HG02885 (cell line): ENCODE data around the gene MRPL54.
A peak's percentile ranks its signal among the peaks of the same experiment; 100 is the strongest.
"Not testable (repeated sequence)": the region's sequence is repeated elsewhere in the genome, so short reads cannot be mapped to it uniquely, and the experiment has no call there.

ENCODE experiments used
- ATAC-seq: cut with Tn5 transposase; IDR thresholded peaks from one replicate; pipeline ENCODE4 v1.9.1; 2021; ENCODE audit warnings: mild to moderate bottlenecking; ENCODE audit not compliant: unreplicated experiment, poor library complexity

MRPL54 gene

DNA sequence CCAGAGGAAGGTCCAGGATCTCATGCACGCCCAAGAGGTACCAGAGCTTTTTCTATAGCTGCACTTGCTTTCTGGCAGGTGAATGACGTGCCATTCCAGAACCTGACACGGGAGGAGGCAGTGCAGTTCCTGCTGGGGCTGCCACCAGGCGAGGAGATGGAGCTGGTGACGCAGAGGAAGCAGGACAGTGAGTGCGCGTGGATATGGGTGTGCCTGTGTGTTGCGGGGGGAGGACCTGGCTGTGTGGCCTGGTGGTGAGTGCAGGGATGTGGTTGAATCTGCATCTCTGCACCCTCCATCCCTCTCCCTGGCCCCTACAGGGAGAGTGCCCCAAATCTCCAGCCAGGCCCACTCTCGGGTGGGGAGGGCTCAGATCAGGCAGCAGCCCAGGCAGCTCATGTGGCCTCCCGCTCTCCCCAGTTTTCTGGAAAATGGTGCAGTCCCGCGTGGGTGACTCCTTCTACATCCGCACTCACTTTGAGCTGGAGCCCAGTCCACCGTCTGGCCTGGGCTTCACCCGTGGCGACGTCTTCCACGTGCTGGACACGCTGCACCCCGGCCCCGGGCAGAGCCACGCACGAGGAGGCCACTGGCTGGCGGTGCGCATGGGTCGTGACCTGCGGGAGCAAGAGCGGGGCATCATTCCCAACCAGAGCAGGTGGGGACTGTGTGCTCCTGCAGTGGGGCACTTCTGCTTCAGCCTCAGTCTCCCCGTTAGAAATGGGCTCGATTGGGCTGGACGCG is 23.8 kb upstream of the MRPL54 start:
- ATAC-seq = no peak

DNA sequence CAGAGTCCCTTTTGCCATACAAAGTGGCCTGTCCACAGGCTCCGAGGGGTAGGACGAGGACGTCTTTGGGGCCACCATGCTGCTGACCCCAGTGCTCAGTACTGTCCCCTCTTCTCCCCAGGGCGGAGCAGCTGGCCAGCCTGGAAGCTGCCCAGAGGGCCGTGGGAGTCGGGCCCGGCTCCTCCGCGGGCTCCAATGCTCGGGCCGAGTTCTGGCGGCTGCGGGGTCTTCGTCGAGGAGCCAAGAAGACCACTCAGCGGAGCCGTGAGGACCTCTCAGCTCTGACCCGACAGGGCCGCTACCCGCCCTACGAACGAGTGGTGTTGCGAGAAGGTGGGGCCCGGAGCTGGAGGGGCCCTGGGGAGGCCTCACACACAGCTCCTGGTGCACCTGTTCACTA is 22.1 kb upstream of the MRPL54 start:
- ATAC-seq = no peak

DNA sequence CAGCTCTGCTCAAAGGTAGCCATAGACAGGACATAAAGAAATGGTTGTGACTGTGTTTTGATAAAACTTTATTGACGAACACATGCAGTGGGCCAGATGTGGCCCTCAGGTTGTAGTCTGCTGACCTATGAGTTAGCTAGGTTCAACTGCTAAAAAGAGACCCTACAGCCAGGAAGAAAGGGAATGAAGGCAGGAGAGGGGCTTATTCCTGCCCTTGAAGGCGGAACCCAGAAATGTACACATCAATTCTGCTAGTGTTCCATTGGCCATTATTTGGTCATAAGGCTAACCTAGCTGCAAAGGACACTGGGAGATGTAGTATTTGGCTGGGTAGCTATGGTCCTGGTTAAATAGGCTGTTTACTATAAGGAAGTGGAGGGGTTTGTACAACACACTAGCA is 19.0 kb upstream of the MRPL54 start:
- no peak for ATAC-seq

DNA sequence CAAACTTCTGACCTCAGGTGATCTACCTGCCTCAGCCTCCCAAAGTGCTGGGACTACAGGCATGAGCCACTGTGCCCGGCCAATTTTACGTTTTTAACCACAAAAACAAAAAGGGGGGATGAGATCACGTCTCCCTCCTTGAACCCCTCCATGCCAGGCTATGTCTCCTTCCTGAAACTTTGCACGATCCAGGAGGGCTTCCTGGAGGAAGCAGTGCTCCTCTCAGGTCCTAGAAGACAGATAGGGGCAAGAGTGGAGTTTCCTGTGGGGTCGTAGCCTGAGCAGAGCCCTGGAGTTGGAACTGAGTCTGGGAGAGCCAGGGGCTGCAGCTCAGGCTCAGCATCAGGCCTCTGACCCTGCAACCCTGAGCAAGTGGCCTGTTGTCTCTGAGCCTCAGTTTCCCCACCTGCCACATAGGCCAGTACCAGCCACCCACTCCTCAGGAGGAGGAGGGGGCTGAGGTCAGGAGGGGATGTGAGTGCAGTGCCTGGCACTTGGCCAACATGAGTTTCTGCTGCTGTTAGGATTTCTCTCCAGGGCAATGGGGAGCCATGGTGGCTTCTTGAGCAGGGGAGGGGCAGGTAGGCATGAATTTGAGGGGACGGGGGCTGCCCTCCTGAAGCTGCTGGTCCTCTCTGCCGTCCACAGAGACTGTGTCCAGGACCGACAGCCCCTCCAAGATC is 17.0 kb upstream of the MRPL54 start:
- no peak for ATAC-seq

DNA sequence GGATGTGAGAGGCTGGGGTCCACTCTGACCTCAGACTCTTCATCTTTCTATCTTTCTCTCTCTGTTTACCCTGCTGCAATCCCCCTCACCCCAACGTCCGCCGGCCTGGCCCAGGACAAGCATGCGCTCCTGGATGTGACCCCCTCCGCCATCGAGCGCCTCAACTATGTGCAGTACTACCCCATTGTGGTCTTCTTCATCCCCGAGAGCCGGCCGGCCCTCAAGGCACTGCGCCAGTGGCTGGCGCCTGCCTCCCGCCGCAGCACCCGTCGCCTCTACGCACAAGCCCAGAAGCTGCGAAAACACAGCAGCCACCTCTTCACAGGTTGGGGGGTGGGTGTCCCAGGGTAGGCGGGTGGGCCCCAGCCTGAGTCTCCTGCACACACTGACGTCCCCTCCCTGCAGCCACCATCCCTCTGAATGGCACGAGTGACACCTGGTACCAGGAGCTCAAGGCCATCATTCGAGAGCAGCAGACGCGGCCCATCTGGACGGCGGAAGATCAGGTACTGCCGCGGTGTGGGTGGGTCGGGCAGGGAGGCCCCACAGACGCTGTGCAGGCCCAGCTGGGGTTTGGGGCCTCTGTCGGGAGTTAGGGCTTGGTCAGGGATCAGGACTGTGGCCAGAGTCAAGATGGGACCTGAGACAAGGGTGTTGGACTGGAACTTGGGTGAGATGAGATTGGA is 16.0 kb upstream of the MRPL54 start:
- ATAC-seq = no peak

DNA sequence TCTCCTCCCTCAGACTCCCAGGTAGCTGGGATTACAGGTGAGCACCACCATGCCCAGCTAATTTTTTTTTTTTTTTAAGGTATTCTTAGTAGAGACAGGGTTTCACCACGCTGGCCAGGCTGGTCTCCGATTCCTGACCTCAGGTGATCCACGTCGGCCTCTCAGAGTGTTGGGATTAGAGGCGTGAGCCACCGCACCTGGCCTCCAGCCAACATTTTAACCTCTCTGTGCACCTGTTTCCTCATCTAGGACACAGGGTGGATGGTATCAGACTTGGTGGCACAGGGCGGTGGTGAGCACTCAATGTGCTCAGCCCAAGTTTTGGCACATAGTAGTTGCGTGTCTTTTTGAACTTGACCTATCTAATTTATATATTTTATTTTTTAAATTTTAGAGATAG is 13.5 kb upstream of the MRPL54 start:
- no peak for ATAC-seq

DNA sequence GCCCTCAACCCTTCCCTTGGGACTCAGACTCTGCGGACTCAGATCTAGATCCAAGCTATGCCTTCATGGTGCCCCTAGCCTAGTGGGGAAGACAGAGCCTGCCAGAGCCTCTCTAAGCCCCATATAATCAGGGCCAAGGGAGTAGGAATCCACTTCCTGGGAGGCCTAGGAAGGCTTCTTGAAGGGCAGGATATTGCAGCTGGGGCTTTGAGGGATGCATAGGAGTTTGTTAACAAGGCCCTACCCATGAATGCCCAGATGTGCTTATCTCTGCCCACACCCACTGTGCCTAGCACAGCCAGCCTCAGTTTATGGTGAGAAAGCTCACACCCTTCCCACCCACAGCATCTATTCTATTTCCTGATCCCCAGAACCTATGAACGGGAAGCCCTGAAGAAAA is 12.3 kb upstream of the MRPL54 start:
- no peak for ATAC-seq

DNA sequence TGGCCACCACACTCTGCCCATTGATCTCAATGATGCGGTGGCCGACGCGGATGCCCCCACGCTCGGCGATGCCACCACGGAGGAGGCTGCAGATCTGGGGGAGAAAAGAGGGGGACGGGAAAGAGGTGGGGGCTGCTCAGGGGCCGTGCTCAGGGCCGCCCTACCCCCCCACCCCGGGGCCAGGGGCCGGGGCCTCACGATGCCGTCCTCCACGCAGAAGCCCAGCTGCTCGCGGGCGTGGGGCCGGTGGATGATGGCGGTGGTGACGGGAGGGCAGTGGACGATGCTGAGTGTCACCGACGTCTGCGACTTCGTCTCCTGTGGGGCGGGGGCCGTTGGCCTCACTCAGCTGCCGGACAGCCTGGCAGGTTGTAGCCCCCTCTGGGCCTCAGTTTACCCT is 11.2 kb upstream of the MRPL54 start:
- ATAC-seq = no peak

DNA sequence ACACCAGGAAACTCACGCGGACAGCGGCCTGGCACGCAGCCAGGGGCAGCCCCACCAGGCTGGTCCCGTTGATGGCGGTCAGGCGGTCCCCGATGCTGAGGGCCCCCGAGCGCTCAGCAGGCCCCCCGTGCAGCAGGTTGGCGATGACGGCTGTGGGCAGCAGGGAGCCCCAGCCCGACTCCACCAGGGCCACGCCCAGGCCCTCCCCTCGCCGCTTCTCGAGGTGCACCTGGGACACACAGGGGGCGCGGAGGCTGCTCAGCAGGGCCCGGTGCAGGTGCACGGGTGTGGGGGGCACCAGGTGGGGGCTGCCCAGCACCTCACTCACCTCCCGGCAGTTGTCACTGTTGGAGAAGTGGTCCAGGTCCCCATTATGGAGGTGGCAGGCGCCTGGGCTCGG is 10.0 kb upstream of the MRPL54 start:
- ATAC-seq = no peak

DNA sequence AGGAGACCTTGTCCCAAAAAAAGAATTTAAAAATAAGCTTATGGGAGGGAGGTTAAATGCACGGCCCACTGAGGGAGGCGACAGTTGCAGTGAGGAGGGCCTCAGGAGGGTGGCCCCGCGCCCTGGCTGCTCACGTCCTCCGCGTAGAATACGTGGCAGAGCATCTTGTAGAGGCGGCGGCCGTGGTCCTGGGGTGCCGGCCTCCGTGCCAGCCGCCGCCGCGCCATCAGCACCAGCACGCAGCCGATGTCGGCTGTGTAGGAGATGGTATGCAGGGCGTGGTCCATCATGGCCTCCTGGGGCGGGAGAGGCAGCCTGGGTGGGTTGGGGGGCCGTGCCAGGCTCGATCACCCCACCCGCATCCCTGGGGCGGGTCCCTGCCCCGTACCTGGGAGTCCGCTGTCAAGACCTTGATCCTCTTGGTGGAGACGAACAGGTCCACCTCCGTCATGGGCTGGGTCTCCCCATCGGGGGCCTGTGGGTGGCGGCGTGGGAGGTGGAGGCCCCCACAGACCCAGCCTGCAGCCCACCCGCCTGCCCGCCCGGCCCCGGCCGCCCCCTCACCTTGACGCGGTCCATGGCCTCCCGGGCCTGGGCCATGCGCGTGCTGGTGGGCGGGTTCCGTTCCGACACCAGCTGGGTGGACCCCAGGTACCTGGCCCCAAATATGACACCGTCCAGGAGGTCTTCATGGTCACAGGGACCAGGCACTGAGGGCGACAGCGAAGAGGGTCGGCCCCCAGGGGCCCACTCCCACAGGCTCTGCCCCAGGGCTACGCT is 8.7 kb upstream of the MRPL54 start:
- ATAC-seq = no peak

DNA sequence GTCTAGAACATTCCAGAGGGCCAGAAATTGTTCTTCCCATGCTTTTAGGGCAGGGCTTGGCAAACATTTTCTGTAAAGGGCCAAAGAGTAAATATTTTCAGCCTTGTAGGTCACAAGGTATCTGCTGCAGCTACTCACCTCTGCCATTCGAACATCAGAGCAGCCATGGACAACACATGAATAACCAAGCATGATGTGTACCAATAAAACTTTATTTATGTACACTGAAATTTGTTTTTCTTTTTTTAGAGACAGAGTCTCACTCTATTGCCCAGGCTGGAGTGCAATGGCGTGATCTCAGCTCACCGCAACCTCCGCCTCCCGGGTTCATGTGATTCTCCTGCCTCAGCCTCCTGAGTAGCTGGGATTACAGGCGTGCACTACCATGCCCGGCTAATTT is 4.8 kb upstream of the MRPL54 start:
- not testable (repeated sequence) for ATAC-seq

DNA sequence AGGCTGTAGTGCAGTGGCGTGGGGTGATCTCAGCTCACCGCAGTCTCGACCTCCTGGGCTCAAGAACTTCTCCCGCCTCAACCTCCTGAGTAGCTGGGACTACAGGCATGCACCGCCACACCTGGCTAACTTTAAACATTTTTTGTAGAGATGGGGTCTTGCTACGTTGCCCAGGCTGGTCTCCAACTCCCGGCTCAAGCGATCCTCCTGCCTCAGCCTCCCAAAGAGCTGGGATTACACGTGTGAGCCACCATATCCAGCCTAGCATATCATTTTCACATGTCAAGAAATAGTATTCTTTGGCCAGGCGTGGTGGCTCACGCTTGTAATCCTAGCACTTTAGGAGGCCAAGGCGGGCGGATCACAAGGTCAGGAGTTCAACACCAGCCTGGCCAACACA is 4.2 kb upstream of the MRPL54 start:
- ATAC-seq = not testable (repeated sequence)

DNA sequence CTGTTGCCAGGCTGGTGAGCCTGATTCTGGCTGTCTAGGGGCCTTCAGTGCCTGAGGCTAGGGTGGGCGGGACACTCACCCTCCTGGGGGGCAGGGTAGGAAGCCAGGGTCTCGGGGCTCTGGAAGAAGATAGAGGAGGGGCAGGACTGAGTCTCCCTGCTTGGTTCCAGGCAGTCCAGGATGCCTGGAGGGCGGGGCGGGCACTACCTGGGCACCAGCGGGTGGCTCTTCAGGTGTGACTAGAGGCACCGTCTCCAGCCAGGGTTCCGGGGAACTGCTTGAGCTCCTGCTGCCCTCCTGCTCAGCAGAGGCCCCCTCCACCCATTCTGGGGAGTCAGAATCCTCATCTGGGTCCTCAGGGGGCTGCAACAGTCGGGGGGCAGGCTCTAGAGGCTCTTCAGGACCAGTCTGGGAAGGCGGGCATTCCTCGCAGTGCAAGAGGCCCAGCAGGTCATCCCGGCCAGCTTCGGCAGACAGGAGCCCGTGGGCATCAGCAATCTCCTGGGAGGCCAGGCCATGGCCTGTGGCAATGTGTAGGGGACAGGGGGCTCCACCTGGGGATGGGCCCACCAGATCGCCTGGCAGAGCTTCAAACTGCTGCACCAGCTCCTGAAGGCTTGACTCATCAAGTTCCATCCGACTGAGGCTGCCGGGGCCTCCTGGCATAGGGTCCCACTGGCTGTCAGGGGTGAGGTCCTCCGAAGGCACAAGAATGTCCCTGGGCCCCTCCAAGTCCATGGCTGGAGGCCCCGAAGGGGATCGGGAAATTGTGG is 2.8 kb upstream of the MRPL54 start:
- ATAC-seq = no peak

DNA sequence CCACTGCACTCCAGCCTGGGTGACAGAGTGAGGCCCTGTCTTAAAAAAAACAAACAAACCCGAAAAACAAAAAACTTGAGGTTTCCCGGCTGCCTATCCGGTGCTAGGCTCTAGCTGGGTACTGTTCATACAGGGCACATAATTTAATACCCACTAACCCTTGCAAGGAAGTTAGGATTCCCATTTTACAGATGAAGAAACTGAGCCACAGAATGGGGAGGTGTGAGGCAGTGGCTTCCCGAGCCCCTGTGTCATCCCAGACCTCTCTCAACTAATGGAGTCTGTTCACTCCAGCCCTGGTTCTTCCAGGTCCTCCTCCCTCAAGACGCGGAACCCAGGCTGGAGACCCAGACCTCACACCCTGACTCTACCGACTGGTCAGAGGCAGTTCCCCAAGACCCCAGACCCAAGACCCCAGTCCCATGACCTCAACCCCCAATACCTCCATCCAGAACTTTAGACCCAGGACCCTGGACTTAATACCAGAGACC is 1.6 kb upstream of the MRPL54 start:
- no peak for ATAC-seq

DNA sequence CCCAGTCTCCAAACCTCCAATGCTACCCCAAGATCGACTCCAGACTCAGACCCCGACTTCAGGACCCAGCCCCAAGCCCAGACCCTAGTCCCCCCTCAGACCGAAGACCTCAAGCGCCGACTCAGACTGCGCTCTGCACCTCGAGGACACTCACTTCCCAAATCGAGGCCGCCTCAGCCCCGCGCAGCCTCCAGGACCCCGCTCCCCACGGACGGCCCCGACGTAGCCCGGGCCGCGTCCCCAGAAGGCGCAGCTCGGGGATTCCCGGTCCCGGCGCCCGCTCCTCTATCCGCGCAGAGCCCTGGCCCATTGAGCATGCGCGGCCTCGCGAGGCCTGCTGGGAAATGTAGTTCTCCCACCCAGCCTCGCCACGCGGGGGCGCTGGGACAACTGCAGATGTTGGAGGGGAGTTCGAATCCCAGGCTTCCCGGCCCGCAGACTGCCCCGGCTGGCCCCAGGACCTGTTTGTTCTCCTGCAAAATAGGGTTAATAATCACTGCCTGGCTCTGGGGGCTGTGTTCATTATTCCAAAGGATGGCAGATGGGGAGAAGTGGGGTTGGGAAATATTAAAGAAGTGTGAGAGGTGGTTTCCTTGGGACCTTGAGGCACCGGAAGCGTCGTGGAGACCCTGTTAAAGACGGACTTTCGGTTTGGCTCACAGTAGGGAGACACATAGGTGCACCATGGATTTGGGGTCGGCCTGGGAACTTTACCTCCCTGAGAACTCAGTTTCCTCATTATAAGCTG is 926 bp upstream of the MRPL54 start, which contains the start of gene APBA3:
Gene APBA3, minus strand, starts transcription at position 311 of the 748 bp plus-strand sequence. CDS start 1,428 bp downstream, outside the sequence.
- ATAC-seq = peak; percentile 62

DNA sequence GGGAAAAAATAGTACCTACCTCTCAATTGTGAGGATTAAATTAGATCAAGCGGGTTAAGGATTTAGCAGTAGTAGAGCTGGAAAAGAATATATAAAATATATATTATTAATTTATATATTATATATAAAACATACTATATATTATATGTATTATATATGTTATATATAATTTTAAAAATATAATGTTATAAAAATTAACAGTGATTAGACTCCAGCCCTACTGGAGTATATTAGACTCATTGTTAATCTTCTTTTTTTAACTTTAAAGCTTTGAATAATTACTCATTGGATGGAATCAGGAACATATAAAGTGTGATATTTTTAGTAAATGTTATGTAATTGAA is 380 bp upstream of the MRPL54 start:
- ATAC-seq = no peak

DNA sequence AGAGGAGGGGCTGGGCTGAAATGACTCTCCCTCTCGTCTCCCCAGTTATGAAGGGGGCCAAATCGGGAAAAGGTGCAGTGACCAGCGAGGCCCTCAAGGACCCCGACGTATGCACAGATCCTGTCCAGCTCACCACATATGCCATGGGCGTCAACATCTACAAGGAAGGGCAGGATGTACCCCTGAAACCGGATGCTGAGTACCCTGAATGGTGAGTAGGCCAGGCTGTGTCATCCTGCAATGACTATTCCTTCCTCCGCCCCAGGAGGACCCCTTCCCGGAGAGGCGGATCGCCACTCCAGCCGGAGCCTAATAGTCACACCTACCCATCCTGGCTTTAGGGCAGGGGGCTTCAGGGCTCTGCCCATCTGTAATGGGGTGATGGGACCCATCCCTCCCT is 2.6 kb downstream of the MRPL54 start:
- no peak for ATAC-seq

DNA sequence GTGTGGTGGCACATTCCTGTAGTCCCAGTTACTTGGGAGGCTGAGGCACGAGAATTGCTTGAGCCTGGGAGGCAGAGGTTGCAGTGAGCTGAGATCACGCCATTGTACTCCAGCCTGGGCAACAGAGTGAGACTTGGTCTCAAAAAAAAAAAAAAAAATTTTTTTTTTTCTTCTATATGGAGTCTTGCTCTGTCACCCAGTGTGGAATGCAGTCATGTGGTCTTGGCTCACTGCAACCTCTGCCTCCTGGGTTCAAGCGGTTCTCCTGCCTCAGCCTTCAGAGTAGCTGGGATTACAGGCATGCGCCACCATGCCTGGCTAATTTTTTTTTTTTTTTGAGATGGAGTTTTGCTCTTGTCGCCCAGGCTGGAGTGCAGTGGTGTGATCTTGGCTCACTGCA is 3.3 kb downstream of the MRPL54 start:
- ATAC-seq = not testable (repeated sequence)

DNA sequence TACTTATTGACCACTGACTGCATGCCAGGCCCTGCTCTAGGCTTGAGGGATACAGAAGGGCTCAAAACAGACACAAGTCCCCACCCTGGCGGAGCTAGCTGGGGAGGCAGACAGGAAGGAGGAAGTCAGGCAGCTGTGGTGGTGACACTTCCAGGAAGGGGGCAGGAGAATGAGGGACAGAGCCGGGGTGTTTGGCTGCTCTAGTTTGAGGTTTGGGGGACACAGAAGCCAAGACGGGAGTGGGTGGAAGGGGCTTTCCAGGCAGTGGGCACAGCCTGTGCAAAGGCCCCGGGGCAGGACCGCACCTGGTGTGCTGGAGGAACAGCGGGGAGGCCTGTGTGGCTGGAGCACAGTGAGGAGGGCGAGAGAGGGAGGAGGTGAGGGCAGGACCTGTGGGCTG is 4.0 kb downstream of the MRPL54 start:
- ATAC-seq = no peak
